Mesothelial cell of epicardium (in vitro differentiated cells): ENCODE results near the gene SYNJ2BP. TPM values are rescaled to one million over a fixed set of nuclear protein-coding genes. Genes with fewer than 3 reads are reported as not detected.
A peak's percentile ranks its signal among the peaks of the same experiment; 100 is the strongest.
"Not testable (repeated sequence)": the region's sequence is repeated elsewhere in the genome, so short reads cannot be mapped to it uniquely, and the experiment has no call there.

ENCODE experiments used
- DNase-seq, 2 experiments: peaks; one replicate each; pipeline ENCODE4 v3.0.0; 2021; ENCODE audit warnings: low spot score in 2 of 2; ENCODE audit not compliant: unreplicated experiment in 2 of 2
- H3K27ac Mint-ChIP-seq: 2 replicates; pipeline ENCODE4 v1.8.0; 2021; ENCODE audit warnings: mixed read lengths
- H3K27me3 Mint-ChIP-seq: 2 replicates; pipeline ENCODE4 v1.8.0; 2021; ENCODE audit warnings: low read depth, mixed read lengths
- H3K36me3 Mint-ChIP-seq: 2 replicates; pipeline ENCODE4 v1.8.0; 2021; ENCODE audit warnings: mixed read lengths
- H3K4me1 Mint-ChIP-seq: 2 replicates; pipeline ENCODE4 v1.8.0; 2021; ENCODE audit warnings: mixed read lengths
- H3K4me3 Mint-ChIP-seq: 2 replicates; pipeline ENCODE4 v1.8.0; 2021; ENCODE audit warnings: mild to moderate bottlenecking, moderate library complexity, mixed read lengths
- H3K9me3 Mint-ChIP-seq: 2 replicates; pipeline ENCODE4 v1.8.0; 2021; ENCODE audit warnings: mixed read lengths
- total RNA-seq: library from RNA; stranded (reverse); gene quantifications from 3 replicates; pipeline ENCODE4 v1.2.1, GENCODE V29; 2021
- TF ChIP-seq, protein P1 (sequence below): fragments of 200-600 bp; sonication (generic); IDR thresholded peaks from one replicate; pipeline ENCODE4 v1.5.0; 2021; ENCODE audit warnings: antibody characterized with exemption; ENCODE audit not compliant: unreplicated experiment

The SYNJ2BP gene
- total RNA-seq, 1 donor from 2014 or later, result 30.4 TPM

- TF ChIP-seq, protein P1, sequence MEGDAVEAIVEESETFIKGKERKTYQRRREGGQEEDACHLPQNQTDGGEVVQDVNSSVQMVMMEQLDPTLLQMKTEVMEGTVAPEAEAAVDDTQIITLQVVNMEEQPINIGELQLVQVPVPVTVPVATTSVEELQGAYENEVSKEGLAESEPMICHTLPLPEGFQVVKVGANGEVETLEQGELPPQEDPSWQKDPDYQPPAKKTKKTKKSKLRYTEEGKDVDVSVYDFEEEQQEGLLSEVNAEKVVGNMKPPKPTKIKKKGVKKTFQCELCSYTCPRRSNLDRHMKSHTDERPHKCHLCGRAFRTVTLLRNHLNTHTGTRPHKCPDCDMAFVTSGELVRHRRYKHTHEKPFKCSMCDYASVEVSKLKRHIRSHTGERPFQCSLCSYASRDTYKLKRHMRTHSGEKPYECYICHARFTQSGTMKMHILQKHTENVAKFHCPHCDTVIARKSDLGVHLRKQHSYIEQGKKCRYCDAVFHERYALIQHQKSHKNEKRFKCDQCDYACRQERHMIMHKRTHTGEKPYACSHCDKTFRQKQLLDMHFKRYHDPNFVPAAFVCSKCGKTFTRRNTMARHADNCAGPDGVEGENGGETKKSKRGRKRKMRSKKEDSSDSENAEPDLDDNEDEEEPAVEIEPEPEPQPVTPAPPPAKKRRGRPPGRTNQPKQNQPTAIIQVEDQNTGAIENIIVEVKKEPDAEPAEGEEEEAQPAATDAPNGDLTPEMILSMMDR, result no peak
- peaks cover 12% of the 10 kb centered on the region for H3K27me3 Mint-ChIP-seq
- H3K36me3 Mint-ChIP-seq, result peaks cover 3% of the 10 kb centered on the region
- peak overlapping the region; percentile 55 for H3K27ac Mint-ChIP-seq
- DNase-seq, result no peak
- H3K4me1 Mint-ChIP-seq, result peaks cover 11% of the 10 kb centered on the region
- H3K4me3 Mint-ChIP-seq, result peak overlapping the region; percentile 65
- no peaks in the 10 kb centered on the region for H3K9me3 Mint-ChIP-seq
Measured at GRCh38 chr14:70415788-70416187, 1.1 kb downstream of the SYNJ2BP start.

- Mint-ChIP-seq H3K36me3 (peaks cover 32% of the 10 kb centered on the region), H3K4me1 (peaks cover 5% of the 10 kb centered on the region), H3K4me3 (no peak overlapping the region), H3K27me3 (no peaks in the 10 kb centered on the region), H3K27ac (no peak overlapping the region), H3K9me3 (peaks cover 8% of the 10 kb centered on the region)
- TF ChIP-seq, protein P1, result no peak
- DNase-seq, result no peak
Measured at GRCh38 chr14:70407621-70408020, 9.3 kb downstream of the SYNJ2BP start.

- DNase-seq, H3K4me1 Mint-ChIP-seq, H3K9me3 Mint-ChIP-seq, H3K27me3 Mint-ChIP-seq, H3K27ac Mint-ChIP-seq, H3K4me3 Mint-ChIP-seq: not testable (repeated sequence)
- H3K36me3 Mint-ChIP-seq, result peaks cover 29% of the 10 kb centered on the region
Measured at GRCh38 chr14:70406216-70406615, 10.7 kb downstream of the SYNJ2BP start.

DNA sequence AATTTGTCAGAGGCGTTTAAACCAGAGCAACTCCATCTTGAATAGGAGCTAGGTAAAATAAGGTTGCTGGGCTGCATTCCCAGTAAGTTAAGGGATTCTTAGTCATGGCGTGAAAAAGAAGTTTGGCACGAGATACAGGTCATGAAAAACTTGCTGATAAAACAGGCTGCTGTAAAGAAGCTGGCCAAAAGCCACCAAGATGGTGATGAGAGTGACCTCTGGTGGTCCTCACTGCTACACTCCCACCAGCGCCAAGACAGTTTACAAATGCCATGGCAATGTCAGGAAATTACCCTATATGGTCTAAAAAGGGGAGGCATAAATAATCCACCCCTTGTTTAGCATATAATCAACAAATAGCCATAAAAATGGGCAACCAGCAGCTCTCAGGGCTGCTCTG lies 13.6 kb downstream of the SYNJ2BP start:
- Mint-ChIP-seq H3K36me3 (peaks cover 21% of the 10 kb centered on the region), H3K27ac (peak overlapping the region; percentile 47)
- H3K27me3 Mint-ChIP-seq, H3K9me3 Mint-ChIP-seq, H3K4me1 Mint-ChIP-seq, H3K4me3 Mint-ChIP-seq, DNase-seq: not testable (repeated sequence)

- no peak overlapping the region for H3K27ac Mint-ChIP-seq
- H3K4me1 Mint-ChIP-seq, result peaks cover 5% of the 10 kb centered on the region
- H3K4me3 Mint-ChIP-seq, result no peak overlapping the region
- DNase-seq, result no peak
- H3K27me3 Mint-ChIP-seq, result no peaks in the 10 kb centered on the region
- peaks cover 11% of the 10 kb centered on the region for H3K36me3 Mint-ChIP-seq
- TF ChIP-seq, protein P1, result no peak
- peaks cover 2% of the 10 kb centered on the region for H3K9me3 Mint-ChIP-seq
Measured at GRCh38 chr14:70401643-70402042, 15.2 kb downstream of the SYNJ2BP start.

DNA sequence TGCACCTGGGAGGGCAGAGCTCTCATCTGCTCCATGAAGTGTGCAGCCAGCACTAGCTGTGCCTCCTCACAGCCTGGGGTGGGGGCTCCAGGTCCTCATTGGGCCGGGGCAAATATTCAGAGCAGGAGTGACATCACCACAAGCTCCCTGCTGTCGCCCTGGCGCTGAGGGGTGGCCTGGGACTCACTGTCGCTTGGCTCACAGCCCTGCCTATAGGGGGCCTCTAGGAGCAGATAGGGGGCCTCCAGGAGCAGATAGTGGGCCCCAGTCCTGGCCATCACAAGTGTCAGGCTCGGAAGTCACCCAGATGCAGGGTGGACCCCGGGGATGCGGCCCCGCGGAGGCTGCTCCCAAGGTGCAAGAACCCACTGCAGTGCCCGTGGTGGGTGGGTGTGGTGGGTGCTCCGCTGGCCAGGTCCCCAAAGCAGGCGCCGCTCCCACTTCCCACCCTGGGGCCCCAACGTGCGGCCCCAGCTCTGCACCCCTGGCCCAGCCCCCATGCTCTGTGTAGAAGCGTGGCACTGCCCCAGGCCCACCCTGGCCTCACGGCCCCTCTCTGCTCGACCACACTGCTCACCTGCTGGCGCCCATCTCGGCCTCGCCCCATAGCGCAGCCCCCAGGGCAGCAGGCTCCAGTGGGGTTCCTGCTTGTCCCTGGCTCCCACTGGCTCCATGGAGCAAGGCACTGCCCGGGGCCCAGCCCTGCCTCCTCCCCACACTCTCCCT lies 18.0 kb downstream of the SYNJ2BP start:
- Mint-ChIP-seq H3K9me3 (no peaks in the 10 kb centered on the region), H3K27me3 (no peaks in the 10 kb centered on the region), H3K36me3 (peaks cover 6% of the 10 kb centered on the region), H3K4me3 (no peak overlapping the region), H3K4me1 (peaks cover 5% of the 10 kb centered on the region), H3K27ac (no peak overlapping the region)
- no peak for DNase-seq
- TF ChIP-seq, protein P1, result no peak
